Hematopoietic multipotent progenitor cell treated with erythropoietin and hydrocortisone succinate and interleukin-3 and kit ligand, for 8 days (in vitro differentiated cells): ENCODE measurements around the gene LRRC56.

Source experiments
- DNase-seq: peaks from one replicate; pipeline ENCODE4 v3.0.0-alpha.2; 2015

LRRC56 gene

DNA sequence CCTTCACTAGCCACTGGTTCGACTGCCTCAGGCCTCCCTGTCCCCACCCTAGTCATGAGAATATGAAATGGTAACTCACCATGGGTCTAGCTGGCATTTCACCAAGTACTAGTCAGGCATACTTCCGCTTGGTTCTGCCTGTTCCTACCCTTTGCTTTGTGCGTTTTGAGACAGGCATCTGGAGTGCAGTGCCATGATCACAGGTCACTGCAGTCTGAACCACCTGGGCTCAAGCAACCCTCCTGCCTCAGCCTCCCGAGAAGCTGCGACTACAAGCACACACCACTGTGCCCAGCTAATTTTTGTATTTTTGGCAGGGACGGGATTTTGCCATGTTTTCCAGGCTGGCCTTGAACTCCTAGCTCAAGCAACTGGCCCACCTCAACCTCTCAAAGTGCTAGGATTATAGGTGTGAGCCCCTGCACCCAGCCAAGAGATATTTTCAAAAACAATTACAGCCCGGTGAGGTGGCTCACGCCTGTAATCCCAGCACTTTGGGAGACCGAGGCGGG, 16.1 kb upstream of the LRRC56 start:
- no peak for DNase-seq

DNA sequence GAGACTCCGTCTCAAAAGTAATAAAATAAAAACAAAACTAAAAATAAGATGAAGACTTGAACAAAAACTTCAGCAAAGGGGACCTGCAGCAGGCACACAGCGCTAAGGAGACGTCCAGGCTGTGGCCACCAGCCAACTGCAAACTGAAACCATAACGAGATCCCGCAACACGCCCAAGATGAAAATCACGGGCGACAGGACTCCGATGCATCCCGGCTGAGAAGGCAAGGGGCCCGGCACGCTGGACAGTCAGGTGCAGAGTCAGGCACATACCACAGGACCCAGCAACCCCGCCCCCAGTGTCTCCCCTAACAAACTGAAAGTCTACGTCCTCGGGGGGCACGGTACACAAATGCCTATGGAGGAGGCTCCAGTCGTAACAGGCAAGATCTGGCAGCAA, 11.1 kb upstream of the LRRC56 start:
- DNase-seq: no peak

DNA sequence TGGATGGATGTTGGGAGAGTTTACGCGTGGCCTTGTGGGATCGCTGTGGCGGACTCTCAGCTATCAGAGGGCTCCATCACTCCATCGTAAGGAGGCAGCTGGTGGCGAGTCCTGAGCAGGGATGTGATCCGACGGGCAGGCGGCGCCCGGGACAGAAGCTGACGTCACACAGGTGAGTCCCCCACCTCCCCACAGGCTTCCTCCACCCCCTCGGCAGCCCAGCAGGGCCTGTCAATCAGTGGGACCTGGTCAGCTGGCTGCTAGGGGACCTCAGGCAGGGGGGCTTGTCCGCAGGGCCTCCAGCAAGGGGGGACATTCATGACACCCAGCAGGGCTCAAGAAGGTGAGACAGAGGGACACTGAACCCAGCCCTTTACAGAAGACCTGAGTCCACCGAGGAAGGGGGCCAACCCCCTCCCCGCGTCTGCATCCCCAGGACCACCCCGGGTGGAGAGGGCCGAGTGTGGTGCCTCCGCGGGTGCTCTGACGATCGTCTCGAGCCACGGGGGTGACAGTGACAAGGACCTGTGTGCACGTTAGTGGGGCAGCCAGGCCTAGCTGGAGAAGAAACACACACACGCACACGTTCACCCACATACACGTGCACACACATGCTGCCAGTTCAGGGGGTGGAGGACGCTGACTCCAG, 9.0 kb upstream of the LRRC56 start:
- no peak for DNase-seq

DNA sequence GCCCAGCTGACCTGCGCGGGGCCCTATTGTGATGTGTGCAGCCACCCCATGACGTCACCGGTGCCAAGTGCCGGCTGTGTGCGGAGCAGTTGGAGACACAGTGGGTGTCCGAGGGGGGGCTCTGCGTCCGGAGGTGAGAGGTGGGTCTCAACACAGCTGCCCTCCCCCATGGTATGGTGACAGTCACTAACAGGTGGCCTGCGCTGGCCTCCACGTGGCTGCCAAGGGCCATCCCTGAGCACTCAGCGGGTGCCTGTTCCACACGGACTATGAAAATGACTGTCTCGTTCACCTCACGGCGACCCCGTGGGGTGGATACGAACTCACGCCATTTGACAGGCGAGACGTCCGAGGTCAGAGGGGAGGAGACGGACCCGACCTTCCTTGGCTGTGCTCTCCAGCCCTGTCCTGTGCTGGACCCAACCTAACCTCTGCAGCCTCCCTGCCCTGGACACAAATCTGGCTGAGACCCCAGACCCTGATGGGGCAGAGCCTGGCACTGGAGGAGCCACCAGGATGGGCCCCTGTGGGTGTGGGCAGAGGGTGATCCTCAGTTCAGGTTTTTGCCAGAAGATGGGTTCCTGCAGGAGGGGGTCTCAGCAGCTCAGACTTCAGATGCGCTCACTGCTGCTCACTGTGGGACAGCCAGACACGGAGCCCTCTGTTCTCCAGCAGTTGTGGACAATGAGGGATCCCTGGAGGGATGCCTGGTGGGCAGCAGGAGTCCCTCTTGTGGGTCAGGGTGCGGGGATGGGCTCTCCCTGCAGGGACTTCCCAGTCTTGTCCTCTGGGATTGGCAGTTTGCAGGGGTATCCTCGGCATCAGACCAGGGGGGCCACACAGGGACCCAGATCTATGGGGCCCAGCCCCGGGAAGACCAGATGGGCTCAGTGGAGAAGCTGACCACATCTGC, 8.3 kb upstream of the LRRC56 start:
- DNase-seq: no peak

DNA sequence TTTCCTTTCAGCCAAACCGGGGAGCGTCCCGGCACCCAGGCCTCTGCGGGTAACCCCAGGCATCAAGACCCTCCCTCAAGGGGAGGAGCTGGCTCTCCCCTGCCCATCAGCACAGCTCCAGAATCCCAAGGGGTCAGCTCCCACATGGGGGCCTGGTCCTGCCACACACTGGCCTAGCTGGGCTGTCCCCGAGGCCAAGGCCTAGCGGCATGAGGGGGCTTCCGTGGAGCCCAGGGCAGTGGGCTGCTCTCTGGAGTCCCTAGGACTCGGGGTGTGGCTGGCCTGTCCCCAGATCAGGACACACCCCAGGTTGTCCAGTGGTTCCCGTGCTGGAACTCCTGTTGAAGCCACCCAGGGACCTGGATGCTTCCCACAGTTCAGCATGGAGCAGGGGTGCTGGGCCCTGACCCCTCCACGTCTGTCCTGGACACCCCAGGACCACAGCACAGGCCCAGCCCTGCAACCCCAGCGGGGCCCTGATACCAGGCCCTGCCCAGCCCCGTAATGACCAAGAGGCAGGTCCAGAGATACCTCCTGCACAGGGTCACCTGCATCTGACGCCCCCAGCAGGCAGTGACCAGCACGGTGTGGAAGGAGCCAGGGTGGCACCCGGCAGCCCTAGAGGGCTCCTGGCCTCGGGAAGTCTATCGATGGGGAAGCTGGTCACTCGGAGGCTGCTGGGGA, 7.5 kb upstream of the LRRC56 start:
- DNase-seq: no peak

DNA sequence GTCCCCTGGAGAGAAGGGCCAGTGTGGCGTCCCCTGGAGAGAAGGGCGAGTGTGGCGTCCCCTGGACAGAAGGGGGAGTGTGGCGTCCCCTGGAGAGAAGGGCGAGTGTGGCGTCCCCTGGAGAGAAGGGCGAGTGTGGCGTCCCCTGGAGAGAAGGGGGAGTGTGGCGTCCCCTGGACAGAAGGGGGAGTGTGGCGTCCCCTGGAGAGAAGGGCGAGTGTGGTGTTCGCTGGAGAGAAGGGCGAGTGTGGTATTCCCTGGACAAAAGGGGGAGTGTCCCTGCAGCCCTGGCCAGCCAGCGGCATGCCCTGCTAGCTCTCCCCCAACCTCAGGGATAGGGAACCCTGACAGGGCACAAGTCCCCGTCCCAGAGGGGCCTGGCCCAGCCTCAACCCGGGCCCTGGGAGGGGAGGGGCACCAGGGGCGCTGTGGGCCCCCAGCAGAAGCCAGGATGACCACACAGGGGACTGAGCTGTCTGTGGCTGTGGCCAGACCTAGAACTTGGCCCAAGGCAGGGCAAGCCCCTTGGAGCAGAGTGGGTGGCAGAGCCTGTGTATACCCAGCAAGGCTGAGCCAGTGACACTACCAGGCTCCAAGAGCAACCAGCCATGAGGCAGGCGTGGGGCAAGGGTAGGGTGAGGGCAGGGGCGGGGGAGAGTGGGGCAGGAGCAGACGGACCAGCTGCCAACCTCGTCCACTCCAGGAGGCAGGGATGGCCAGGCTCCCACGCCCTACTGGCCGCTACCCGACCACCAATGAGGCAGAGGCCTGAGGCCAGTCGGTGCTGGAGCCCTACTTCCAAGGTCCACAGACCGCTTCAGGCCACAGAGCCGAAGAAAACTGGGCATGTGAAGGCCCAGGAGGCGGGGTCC, 6.1 kb upstream of the LRRC56 start:
- no peak for DNase-seq

DNA sequence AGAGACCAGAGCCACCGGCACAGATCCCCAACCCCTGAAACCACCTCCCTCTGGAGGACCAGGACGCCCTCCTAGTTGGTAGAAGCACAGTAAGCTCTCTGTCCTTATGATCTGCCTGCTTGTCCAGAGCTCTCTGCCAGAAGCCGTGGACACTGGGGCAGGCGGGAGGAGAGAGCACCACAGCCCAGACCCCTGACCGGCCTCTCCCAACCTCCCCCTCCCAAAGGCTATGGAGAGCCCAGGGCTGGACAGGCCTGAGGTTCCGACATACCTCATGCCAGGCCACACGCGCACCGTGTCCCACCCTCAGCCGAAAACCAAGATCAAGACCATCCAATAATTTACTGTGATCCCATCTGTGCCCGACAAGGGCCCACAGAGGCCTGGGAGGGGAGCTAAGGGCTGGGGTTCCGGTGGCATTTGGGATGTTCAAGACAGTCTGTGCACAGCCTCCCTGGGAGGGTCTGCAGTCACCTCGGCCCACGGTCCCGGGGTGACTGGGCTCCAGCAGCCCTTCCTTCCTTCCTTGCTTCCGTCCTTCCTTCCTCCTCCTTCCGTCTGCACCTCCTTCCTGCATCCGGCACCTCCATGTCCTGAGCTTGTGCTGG, 5.3 kb upstream of the LRRC56 start:
- no peak for DNase-seq

DNA sequence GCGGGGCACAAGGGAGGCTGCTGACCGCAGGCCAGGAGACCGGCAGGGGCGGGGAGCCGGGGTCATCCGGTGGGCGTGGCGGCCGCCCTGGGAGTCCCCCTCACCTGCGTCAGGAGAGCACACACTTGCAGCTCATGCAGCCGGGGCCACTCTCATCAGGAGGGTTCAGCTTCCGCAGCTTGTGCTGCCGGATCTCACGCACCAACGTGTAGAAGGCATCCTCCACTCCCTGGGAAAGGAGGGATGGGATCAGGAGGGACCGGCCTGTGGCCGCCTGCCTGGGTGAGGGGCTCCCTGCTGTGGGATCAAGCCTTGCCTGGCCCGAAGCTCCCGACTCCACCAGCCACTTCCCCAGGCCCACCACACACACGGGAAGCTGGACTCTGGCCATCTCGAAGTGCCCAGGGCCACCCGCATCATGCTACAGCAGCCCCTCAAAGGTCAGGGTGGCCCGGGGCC, 4.8 kb upstream of the LRRC56 start:
- no peak for DNase-seq

DNA sequence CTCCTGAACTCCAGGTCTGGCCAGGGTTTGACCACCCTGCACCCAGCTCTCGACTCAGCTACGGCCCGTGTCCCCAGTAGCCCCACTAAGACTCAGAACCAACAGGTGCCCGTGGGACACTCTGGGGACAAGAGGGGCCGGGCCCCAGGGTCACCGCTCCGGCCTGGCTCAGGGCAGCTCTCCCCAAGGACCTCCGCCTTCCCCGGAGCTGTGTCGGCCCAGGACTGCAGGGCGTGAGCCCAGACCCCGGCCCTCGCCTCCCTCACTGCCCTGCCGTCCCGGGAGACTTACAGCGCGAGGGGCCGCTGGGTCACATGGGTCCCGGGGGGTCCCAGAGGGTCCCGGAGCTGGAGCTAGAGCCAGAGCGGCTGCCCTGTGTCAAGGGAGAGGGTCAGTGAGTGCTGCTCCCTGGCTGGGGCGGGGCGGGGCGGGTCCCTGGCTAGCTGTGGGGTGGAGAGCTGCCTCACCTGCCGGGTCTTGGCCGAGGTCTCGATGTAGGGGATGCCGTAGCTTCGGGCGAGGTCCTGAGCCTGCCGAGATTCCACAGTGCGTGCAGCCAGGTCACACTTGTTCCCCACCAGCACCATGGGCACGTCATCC, 4.2 kb upstream of the LRRC56 start:
- no peak for DNase-seq

DNA sequence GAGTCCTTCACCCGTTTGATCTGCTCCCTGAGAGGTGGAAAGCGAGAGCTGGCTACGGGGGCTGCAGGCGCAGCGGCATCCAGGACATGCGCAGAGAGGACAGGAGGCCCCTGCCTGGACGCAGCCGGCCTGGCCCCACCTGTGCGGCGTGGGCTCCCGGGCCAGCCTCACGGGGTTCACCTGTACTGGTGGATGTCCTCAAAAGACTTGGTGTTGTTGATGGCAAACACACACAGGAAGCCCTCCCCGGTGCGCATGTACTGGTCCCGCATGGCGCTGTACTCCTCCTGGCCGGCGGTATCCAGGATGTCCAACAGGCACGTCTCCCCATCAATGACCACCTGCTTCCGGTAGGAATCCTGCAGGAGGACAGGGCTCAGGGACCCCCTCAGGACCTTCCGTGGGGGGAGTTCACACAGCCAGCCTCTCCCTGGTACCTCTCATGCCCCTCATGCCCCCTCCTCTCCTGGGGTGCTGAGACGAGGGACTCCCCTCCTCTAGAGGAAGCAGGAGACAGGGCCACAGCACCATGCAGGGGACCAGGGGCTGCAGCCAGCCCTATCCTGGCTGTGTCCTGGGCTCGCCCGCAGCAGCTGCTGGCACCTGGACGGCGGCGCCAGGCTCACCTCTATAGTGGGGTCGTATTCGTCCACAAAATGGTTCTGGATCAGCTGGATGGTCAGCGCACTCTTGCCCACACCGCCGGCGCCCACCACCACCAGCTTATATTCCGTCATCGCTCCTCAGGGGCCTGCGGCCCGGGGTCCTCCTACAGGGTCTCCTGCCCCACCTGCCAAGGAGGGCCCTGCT, 3.5 kb upstream of the LRRC56 start:
- no peak for DNase-seq

DNA sequence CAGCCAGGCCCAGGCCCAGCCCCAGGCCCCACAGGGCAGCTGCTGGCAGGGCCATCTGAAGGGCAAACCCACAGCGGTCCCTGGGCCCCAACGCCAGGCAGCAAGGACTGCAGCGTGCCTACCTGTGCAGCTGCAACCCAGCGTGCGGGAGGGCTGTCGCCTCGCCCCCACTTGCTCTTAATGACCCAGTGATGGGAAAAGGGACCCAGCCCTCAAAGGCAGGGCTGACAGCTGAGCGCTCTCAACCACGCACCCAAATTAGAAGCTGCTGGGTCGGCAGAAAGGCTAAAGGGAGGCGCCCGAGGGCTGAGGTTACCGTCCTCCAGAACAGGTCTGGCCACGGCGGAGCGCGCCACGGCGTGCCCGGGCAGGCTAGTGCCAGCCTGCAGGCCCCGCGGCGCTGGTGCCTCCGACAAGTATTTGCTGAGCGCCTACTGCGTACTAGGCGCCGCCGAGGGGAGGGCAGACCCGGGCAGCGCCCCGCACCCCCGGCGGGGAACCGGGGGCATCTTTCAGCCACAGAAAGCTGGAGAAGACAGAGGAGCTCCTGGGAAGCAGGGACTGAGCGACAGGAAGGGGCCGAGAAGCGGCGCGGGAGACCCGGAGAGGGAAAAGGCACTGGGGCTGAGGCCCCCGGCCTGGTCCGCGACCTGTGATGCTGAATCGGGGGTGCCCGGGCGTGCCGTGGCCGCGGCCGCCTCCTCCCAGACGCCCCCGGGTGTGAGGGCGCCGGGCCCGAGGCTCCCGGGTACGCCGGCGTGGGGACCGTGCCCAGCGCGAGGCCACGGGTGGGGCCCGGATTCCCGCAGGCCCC, 2.7 kb upstream of the LRRC56 start:
- peak; percentile 29 for DNase-seq

DNA sequence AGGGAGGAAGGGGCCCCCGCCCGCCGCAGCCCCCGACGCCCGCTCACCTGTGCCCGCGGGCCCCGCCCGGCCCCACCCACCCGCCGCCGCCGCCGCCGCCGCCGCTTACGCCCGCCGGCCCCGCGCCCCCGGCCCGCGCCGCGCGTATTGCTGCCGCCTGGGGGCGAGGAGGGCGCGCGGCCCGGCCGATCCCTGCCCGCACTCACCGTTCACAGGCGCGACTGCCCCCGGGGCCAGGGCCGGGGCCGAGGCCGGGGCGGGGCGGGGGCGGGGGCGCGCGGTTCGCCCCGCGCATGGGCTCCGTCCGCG, 2.2 kb upstream of the LRRC56 start:
- no peak for DNase-seq

DNA sequence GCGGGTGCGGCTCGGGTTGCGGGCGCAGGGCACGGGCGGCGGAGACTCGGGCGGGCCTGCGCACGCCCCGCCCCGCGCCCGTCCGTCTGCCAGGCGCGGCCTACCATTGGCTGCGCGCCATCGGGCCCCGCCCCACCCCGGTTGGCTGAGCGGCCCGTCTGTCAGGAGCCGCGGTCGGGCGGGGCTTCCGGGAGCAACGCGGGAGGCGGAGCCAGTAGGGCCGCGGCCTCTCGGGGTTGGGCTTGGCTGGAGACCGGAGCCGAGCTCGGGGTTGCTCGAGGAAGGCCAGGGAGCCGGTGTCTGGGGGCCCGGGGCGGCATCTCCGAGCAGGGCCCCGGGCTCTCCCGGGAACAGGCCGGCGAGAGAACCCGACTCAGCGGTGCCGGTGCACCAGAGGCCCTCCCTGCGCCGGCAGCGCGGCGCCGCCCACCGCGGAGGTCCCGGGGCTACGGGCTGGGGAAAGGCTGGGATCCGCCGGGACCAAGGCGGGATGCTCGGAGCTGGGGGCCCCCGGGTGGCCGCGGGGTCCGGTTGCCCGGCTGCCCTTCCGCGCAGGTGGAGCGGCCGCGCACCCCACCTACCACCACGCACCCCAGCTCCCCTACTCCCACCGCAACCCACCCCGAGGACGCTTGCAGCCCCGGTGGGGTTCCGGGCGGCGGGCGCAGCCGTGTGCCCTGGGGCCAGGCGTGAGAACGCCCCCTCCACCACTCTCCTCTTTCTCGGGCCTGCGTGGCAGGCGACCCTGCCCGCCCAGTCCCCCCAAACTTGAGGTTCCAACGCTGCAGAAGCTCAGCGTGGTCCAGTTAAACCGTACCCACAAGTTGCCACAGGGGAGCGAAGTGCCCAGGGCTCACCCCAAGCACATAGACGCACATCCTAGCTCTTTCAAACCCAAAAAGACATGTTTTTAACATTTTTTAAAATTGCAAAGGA, 1.5 kb upstream of the LRRC56 start, which contains the start of gene HRAS:
Gene HRAS, minus strand, starts transcription at position 58 of the 936 bp plus-strand sequence.
- peak; percentile 93 for DNase-seq

DNA sequence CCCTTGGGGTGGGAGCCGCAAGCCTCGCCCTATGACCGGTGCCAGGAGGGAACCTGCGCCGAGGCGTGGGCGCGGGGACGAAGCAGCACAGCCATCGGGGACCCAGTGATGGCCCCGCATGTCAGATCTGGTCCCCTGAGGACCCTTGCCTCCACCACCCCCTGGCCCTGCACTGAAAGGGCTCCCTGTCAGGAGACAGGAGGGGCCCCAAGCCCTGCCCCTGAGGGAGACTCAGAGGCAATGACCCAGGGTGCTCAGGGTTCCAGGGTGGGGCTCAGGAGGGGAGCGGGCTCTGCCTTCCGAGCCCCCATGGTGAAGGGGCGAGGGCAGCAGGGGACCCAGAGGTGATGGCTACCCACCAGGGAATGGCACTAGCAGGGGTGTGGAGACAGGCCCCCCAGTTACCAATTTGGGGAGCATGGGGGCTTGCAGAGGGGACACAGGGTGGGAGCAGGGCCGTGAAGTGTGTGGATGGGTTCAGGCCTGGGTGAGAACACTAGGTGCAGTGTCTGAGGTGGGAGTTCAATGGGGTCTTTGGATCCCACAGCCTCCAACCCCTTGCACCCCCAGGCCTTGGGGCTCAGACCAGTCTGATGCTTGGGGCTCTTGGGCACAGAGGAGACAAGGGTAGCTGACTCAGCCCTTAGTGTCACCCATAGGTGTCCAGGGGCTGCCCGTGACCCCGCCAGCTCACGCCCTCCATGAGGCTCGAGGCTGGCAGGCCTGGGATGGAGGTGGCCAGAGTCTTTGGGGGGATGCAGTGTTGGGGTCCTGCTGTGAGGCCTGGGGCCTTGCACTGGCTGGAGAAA, 499 bp downstream of the LRRC56 start:
- DNase-seq: no peak

DNA sequence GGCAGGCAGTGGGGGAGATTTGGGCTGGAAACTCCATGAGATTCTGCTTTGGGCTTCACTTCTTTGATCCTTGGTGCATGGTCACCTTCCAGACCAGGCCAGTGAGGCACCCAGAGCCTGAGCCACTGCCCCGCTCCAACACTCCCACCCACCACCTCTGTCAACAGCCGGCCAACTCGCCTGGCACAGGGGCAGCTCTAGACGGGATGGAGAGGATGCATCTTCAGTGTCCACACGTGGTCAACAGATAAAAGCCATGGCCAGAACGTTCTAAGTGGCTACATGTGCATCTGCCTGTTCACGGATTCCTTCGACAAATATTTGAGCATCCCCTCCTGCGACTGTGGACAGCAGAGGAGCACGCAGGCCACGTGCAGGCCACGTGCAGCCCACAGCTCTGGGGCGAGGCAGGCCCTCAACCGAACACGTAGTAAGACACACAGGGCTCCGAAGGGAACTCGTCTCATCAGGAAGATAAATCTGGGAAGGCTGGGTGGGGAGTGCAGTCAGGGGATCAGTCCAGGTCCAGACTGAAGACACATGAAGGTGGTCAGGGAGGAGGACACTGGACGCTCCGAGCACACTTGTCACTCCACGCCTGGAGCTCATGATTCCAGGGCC, 1.2 kb downstream of the LRRC56 start:
- no peak for DNase-seq

DNA sequence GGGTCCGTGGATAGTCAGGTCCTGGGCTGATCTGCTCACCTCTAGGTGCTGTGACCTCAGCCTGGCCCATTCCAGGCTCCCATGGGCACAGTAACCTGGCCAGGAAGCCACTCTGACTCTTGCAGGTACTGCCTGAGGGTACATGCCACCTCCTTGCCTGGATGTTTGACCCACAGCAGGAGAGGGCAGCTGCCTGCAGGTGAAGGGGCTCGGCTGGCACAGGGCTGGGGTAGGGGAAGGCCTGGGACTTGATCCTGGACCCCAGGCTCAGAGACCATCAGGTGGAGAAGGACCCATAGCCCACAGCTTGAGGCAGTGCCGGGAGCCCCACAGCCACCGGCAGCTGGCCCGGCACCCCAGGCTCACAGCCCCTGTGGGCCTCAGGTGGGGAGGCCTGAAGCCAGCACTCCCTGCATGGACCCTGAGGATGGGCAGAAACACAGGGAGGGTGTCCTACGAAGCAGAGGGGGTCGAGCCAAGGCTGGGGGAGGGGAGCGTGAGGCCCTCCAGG, 2.7 kb downstream of the LRRC56 start:
- no peak for DNase-seq
